Loucy (cell line): Measurements from ENCODE around the gene ANAPC5.

Experiments
- EZH2phosphoT487 ChIP-seq: fragments of 200-600 bp; IDR thresholded peaks from 2 replicates; pipeline ENCODE4 v1.6.1; 2018; ENCODE audit warnings: antibody characterized with exemption, mild to moderate bottlenecking, moderate library complexity, borderline replicate concordance
- TF ChIP-seq, protein P1 (sequence below): fragments of 200-600 bp; sonication (generic); conservative IDR thresholded peaks from 2 replicates; pipeline ENCODE4 v1.5.1; 2014; ENCODE audit warnings: mild to moderate bottlenecking, antibody characterized with exemption, low read length

DNA sequence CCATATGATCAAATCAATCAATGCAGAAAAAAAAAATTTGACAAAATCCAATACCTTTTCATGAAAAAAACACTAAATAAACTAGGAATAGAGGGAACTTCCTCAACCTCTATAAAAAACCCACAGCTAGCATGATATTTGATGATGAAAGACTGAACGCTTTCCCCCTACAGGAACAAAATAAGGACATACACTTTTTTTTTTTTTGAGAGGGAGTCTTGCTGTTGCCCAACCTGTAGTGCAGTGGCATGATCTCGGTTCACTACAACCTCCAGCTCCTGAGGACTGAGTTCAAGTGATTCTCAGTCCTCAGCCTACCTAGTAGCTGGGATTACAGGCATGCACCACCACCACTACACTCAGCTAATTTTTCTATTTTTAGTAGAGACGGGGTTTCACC, 37.8 kb downstream of the ANAPC5 start:
- no peak for TF ChIP-seq EZH2phosphoT487
- TF ChIP-seq, protein P1, sequence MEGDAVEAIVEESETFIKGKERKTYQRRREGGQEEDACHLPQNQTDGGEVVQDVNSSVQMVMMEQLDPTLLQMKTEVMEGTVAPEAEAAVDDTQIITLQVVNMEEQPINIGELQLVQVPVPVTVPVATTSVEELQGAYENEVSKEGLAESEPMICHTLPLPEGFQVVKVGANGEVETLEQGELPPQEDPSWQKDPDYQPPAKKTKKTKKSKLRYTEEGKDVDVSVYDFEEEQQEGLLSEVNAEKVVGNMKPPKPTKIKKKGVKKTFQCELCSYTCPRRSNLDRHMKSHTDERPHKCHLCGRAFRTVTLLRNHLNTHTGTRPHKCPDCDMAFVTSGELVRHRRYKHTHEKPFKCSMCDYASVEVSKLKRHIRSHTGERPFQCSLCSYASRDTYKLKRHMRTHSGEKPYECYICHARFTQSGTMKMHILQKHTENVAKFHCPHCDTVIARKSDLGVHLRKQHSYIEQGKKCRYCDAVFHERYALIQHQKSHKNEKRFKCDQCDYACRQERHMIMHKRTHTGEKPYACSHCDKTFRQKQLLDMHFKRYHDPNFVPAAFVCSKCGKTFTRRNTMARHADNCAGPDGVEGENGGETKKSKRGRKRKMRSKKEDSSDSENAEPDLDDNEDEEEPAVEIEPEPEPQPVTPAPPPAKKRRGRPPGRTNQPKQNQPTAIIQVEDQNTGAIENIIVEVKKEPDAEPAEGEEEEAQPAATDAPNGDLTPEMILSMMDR: no peak
